Amniotic stem cell (primary cell): ENCODE data around the gene SLC22A9.
"Not testable (repeated sequence)": the region's sequence is repeated elsewhere in the genome, so short reads cannot be mapped to it uniquely, and the experiment has no call there.

ENCODE experiments used
- DNase-seq: peaks from one replicate; lab custom pipeline; 2025; lab: John Stamatoyannopoulos, UW

Gene SLC22A9

DNA sequence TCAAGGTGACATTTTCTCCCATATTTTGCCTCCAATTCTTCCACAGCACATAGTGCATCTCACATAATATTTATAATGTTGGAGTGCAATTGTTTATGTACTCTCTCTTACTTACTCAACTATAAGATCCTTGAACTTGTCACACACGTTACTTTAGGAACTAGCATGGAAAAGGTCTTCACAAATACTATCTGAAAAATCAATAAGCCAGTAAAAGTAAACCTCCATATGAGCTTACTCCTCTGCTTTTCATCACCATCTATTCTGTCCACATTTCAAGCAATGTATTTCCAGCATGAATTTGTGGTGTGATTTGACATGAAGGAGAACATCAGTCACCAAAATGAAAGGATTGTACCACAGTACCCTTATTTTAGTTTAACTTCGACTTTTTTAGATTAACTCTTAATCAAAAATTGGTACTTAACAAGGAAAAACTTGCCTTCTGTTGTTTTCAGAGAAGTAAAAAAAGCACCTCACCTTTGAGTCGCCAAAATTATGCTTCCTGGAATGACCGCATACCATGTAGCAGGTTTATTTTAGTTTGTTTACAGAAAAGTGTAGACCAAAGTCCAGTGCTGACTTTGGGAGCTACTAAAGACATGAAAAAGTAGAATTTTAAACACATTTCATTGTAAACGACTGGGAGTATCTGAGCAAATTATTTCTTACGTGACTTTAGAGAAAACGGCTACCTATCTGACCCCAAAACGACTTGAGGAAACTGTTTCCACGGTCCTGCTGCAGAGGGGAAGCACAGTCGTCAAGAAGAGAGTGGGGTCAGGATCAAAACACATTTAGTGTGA lies at the start of gene SLC22A9:
TSS of gene SLC22A9 (plus strand) at position 621 of the 806 bp plus-strand sequence. CDS start 272 bp downstream, outside the sequence.
- DNase-seq = no peak

DNA sequence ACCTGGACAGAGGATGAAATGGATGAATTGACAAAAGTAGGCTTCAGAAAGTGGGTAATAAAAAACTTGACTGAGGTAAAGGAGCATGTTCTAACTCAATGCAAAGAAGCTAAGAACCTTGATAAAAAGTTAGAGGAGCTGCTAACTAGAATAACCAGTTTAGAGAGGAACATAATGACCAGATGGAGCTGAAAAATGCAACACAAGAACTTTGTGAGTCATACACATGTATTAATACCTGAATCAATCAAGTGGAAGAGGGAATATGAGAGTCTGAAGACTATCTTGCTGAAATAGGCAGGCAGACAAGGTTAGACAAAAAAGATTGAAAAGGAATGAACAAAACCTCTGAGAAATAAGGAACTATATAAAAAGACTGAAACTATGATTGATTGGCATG lies 47.9 kb upstream of the SLC22A9 start:
- DNase-seq = no peak

DNA sequence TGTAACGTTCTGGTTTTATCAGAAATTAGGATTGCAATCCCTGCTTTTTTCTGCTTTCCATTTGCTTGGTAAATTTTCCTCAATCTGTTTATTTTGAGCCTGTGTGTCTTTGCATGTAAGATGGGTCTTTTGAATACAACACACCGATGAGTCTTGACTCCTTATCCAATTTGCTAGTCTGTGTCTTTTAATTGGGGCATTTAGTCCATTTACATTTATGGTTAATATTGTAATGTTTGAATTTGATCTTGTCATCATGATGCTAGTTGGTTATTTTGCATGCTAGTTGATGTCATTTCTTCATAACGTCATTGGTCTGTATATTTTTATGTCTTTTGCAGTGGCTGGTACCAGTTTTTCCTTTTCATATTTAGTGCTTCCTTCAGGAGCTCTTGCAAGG lies 34.5 kb upstream of the SLC22A9 start:
- DNase-seq = not testable (repeated sequence)

DNA sequence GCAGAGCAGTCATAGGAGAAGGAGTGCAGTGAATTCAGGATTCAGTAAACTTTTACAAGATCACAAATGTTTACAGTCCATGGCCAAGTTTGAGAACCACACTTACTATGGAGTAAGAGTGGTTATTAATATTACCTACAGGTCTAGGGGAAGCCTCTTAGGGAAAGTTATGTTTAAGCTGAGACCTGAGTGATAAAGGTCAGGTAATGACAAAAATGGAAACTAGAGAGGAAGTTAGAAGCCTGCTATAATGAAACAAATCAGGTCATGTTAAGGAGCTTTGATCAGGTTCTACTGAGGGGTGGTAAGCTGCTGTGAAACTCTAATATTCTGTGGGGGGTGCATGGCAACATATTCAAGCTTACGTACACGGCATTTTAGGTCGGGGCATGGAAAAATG lies 32.5 kb upstream of the SLC22A9 start:
- DNase-seq = no peak

DNA sequence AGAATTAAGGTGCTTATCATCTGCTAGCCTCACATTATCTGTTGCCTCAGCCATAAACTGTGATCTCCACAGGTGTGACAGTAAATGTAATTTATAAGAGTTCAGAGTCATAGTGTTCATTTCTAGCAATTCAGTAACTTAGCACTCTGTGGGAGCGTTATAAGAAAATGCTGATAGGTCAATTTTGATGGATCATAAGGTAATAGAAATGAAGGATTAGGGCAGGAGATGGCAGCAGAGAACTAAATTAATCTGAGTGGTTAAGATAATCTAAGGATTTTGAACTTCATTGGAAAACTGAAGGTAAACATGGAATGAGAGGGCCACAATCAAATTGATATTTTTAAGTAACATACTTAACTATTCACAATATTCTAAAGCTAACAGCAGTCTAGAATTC lies 26.5 kb upstream of the SLC22A9 start:
- no peak for DNase-seq

DNA sequence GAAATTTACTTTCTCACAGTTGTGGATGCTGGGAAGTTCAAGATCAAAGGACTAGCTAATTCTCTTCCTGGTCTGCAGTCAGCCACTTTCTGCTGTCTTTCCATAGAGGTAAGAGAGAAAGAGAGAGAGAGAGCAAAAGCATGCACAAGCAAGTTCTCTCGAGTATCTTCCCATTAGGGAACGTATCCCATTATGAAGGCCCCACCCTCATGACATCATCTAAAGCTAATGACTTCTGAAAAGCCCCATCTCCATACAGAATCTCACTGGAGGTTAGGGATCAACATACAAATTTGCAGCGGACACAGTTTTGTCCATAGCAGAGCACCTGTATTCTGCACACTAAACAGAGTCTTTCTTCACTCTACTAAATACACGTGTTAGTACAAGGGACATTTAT lies 17.4 kb upstream of the SLC22A9 start:
- DNase-seq = no peak

DNA sequence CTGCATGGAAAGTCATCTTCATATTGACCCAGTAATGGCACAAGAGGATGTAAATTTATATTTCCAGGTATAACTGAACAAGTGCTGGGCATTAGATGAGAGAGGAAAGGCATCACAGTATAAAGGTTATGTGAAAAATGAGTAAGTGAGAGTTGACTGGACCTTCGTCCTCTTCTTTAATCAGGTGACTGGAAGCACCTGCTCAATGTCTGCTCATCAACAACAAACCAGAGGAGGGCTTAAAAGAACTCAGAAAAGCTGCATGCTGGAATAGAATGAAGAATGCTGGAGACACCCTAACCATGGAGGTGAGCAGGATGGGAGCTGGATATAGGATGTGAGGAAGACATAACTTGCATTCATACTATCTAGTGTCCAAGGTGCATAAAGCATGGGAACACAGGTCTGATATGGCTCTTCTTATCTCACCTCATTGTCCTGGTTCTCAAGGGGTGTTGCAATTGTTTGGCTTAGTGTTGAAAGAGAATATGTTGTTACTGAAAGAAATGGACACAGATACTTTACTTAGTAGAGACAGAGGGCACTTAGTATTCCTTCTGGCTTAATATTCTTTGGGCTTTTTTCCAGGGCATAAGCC lies 7.3 kb upstream of the SLC22A9 start:
- DNase-seq = no peak

DNA sequence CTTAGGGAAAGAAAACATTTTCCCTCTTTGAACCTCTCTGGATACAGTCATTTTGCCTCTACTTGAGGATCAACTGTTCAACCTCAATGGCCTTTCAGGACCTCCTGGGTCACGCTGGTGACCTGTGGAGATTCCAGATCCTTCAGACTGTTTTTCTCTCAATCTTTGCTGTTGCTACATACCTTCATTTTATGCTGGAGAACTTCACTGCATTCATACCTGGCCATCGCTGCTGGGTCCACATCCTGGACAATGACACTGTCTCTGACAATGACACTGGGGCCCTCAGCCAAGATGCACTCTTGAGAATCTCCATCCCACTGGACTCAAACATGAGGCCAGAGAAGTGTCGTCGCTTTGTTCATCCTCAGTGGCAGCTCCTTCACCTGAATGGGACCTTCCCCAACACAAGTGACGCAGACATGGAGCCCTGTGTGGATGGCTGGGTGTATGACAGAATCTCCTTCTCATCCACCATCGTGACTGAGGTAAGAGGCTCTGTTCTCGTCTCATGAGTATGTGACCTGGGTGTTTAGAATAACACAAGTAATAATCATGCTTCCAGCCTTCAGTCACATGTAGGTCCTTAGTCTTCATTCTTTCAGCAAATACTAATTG lies 495 bp downstream of the SLC22A9 start:
- no peak for DNase-seq

DNA sequence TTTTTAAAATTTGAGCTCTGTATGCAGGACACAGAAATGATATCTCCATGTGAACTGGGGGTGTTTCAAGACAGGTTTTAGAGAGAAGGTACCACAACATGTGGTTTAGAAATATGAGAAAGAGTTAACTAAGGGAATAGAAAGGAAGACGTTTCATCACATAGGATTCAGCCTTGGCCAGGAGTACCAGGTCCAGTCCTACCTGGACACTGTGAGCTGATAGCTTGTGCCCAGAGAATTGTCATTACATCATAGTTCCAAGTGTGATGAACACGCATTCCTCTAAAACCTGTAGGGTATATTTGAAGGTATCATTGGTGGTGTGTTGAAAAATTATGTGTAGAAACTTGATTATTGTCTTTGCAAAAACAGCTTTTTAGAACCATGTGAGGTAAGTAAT lies 1.8 kb downstream of the SLC22A9 start:
- no peak for DNase-seq

DNA sequence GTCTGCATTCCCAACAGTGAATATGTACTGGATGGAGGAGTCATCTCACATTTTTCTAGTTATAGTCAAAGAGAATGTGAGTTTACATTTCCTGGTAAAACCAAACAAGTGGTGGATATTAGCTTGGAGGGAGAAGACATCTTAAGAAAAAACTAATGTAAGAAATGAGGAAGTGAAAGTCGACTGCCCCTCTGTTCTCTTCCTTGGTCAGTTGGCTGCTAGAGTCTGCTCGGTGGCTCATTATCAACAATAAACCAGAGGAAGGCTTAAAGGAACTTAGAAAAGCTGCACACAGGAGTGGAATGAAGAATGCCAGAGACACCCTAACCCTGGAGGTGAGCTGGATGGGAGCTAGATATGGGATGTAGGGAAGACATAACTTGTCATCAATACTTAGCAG lies 5.8 kb downstream of the SLC22A9 start:
- no peak for DNase-seq

DNA sequence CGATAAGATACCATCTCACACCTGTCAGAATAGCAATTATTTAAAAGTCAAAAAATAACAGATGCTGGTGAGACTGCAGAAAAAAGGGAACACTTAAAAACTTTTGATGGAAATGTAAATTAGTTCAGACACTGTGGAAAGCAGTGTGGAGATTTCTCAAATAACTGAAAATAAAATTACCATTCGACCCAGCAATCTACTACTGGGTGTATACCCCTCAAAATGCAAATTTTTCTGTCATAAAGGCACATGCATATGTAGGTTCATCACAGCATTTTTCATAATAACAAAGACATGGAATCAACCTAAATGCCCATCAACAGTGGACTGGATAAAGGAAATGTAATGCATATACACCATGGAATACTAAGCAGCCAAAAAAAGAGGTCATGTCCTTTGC lies 10.5 kb downstream of the SLC22A9 start:
- no peak for DNase-seq

DNA sequence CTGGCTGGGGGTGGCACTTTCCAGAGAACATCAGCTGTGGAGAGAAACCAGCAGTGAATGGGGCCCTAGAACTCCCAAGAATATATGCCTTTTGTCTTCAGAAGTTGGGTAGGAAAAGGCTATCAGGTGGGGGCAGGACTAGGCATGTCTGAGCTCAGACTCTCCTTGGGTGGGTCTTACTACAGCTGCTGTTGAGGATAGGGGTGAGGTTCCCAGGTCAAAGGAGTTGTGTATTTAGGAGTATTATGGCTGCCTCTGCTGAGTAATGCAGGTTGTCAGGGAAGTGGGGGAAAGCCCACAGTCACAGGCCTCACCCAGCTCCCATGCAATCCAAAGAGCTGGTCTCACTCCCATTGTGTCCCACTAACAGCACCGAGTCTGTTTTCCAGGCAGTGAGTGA lies 26.1 kb downstream of the SLC22A9 start:
- no peak for DNase-seq

DNA sequence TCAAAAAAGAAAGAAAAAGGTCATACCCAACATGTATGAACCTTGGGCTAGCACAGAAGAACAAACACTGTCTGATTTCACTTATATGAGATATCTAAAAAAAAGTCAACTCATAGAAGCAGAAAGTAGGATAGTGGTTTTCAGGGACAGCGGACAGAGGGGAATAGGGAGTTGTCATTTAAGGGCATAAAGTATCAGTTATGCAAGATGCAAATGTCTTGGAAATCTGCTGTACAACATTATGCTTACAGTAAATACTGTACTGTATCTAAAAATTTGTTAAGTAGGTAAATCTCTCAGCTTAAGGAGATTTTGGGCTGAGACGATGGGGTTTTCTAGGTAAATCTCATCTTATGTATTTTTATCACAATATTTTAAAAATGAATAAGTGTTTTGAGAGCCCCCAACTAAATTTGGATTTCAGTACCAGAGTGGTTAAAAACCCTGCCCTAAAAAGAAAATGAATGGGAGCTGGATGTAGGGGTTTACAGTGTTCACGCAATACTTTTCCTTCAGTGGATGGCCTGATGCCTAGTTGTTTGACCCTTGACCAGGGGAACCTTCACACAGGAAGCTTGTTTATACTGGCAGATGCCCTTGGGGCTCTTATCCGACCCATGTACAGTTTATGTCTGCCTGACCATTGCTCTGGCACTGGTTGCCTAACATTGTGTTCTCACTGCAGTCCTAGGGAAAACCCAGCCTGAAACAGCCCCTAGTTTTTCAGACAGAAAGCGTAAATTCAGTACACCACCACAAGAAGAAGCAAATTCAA lies 34.8 kb downstream of the SLC22A9 start:
- DNase-seq = no peak

DNA sequence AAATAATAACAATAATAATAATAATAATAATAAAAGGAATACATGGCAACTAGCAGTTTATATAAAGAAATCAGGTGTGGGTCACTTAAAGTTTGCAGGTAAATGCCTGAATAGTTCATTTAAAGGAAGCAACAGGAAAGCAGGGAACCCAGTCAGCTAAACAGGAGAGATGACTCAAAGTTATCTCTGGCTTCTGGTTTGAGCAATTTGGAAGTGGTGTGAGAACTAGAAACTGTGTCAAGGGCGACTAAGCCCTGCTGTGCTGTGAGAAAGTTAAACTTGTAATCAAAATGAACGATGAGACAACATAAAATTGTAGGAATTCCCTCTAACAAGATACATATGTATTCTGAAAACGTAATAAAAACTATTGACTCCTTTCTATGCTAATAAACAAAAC lies 35.5 kb downstream of the SLC22A9 start:
- DNase-seq = no peak

DNA sequence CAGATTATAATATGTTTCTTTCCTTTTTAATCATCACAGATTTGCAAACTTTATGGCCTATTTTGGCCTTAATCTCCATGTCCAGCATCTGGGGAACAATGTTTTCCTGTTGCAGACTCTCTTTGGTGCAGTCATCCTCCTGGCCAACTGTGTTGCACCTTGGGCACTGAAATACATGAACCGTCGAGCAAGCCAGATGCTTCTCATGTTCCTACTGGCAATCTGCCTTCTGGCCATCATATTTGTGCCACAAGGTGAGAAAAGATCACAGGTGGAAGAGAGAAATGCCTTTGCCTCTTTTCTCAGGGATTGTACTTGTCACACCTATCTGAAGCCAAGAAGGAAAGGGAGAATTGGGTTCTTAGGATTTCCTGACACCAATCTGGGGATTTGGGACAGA lies 36.9 kb downstream of the SLC22A9 start:
- DNase-seq = no peak

DNA sequence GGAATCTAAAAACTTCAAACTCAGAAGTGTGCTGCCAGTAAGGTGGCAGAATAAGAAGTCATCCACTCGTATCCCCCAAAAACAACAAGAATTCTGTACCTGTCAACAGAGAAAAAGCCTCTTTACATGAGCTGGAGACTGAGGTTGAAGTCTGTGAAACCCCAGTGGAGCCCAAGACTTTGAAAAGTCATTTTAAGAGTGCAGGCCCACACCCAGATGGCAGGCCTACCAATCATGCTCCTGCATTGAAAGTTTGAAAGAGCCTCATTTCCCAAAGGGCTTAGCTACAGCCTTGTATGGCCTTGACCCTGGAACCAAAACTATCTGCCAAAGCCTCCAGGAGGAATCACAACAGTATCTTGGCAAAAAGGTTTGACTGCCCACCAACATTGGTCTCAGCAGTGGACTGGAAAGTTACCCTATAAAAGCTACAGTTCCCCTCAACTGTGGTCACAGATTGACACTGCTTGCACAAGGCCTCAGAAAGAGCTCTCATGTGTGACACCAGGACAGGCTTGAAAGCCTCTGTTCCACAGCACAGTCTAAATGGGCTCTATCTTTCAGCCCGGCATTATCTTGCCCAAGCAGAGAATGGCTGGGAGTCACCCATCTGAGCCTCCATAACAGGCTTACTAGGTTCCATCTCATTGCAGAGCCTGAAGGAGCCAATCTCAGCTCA lies 47.7 kb downstream of the SLC22A9 start:
- DNase-seq = no peak

DNA sequence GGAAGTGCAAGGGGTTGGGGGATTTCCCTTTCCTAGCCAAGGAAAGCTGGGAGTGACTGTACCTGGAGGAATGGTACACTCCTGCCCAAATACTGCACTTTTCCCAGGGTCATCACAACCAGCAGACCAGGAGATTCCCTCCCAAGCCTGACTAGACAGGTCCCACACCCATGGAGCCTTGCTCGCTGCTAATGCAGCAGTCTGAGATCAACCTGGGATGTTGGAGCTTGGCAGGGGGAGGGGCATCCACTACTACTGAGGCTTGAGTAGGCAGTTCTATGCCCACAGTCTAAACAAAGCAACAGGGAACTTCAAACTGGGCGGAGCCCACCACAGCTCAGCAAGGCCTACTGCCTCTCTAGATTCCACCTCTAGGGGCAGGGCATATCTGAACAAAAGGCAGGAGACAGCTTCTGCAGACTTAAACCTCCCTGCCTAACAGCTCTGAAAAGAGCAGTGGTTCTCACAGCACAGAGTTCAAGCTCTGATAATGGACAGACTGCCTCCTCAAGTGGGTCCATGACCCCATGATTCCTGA lies 58.5 kb downstream of the SLC22A9 start:
- DNase-seq = no peak

DNA sequence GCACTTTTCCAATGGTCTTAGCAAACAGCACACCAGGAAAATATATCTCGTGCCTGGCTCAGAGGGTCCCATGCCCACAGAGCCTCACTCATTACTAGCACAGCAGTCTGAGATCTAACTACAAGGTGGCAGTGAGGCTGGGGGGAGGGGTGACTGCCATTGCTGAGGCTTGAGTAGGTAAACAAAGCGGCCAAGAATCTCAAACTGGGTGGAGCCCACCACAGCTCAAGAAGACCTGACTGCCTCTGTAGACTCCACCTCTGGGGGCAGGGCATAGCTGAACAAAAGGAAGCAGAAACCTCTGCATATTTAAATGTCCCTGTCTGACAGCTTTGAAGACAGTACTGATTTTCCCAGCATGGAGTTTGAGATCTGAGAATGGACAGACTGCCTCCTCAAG lies 61.1 kb downstream of the SLC22A9 start:
- not testable (repeated sequence) for DNase-seq

DNA sequence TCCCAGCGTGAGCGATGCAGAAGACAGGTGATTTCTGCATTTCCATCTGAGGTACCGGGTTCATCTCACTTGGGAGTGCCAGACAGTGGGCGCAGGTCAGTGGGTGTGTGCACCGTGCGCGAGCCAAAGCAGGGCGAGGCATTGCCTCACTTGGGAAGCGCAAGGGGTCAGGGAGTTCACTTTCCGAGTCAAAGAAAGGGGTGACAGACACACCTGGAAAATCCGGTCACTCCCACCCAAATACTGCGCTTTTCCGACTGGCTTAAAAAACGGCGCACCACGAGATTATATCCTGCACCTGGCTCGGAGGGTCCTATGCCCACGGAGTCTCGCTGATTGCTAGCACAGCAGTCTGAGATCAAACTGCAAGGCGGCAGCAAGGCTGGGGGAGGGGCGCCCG lies 65.8 kb downstream of the SLC22A9 start:
- not testable (repeated sequence) for DNase-seq

DNA sequence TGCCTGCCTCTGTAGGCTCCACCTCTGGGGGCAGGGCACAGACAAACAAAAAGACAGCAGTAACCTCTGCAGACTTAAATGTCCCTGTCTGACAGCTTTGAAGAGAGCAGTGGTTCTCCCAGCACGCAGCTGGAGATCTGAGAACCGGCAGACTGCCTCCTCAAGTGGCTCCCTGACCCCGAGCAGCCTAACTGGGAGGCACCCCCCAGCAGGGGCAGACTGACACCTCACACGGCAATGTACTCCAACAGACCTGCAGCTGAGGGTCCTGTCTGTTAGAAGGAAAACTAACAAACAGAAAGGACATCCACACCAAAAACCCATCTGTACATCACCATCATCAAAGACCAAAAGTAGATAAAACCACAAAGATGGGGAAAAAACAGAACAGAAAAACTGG lies 66.2 kb downstream of the SLC22A9 start:
- DNase-seq = not testable (repeated sequence)

DNA sequence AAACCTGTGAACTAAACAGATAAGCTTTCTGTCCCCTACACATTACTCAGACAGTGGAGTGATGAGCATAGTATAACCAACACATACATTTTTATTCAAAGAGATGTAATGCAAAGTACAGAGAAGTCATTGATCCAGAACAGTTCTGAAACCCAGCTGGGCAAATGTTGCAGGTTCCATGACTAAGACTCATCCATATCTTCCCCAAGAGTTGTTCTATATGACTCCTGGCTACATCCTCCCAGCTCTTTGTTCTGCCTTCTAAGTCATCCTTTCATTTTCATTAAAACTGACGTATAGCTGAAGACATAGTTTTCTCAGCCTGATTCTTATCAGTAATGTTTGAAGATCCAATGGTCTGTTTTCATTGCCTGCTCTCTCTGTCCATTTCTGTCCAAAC lies 74.1 kb downstream of the SLC22A9 start:
- no peak for DNase-seq

DNA sequence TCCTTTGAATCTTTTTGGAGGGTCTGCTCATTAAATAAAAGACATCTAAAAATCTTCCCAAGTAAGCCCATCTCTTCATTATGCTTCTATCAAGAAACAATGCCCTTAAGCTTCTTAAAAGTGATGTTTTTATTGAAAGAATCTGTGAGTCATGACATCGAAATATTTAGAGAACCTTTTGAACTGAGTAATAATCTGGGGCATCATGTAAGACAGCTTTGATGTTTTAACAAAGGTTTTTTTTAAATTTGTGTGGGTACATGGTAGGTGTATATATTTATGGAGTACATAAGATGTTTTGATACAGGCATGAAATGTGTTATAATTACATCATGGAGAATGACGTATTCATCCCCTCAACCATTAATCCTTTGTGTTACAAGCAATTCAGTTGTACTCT lies 74.6 kb downstream of the SLC22A9 start:
- no peak for DNase-seq
